ENCODE data around the gene PXYLP1. TPM values are rescaled to one million over a fixed set of nuclear protein-coding genes. Genes with fewer than 3 reads are reported as not detected.

Gene PXYLP1
- total and polyA plus RNA-seq, 9 of the 15 experiments (the other 6 are each of a cell fraction or from before 2014, with no cell fraction given) = 0.80 to 2.9 (median 1.3) TPM

DNA sequence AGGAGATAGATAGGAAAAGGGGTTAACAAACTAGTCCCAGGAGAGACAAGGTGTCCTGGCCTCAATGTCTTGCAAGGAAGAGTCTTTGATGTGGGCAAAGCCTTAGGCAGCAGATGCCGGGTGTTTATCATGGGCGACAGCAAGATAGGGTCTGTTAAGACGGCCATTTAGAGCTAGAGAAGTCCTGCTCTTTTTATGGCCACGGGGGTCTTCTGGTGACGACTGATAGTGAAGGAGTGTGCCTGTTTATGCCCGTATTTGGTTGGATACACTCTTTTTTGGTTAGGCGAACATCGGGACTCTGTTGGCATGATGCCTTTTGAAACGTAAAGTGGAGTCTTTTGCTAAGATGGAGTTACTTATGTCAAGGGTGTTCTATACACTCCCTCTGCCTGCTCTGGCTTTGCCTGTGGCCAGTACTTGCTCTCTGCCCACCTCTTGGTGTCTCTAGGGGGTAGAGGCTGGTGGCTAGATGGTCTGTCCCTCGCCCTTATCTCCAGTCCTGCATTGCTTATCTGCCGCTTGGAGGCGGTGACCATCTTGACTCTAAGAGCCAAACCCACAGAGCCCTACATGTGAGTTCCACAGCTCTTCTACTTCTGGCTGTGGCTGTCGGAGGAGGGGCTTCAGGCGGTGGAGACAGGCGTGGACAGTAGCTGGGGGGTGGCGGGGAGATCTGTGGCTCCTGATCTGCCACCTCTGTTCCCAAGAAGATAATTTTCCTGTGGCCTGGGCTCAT lies 80.9 kb downstream of the PXYLP1 start (continued):
- no peak for TF ChIP-seq SRSF3 (IDR thresholded peaks at IDR 0.05; ENCODE audit: insufficient read depth, low read length)
- TF ChIP-seq ZFP36 (IDR thresholded peaks at IDR 0.05; ENCODE audit: low read depth, low read length, partially characterized antibody) = no peak
- TF ChIP-seq BRD4 (IDR thresholded peaks at IDR 0.05) = no peak
- peak; percentile 79 for TF ChIP-seq TCF3 (CRISPR knock-in tag; IDR thresholded peaks at IDR 0.05)
- TF ChIP-seq, protein P1, sequence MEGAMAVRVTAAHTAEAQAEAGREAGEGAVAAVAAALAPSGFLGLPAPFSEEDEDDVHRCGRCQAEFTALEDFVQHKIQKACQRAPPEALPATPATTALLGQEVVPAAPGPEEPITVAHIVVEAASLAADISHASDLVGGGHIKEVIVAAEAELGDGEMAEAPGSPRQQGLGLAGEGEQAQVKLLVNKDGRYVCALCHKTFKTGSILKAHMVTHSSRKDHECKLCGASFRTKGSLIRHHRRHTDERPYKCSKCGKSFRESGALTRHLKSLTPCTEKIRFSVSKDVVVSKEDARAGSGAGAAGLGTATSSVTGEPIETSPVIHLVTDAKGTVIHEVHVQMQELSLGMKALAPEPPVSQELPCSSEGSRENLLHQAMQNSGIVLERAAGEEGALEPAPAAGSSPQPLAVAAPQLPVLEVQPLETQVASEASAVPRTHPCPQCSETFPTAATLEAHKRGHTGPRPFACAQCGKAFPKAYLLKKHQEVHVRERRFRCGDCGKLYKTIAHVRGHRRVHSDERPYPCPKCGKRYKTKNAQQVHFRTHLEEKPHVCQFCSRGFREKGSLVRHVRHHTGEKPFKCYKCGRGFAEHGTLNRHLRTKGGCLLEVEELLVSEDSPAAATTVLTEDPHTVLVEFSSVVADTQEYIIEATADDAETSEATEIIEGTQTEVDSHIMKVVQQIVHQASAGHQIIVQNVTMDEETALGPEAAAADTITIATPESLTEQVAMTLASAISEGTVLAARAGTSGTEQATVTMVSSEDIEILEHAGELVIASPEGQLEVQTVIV (CRISPR knock-in tag; IDR thresholded peaks at IDR 0.05; ENCODE audit: borderline replicate concordance) = peak; percentile 92
- no peak for TF ChIP-seq FOXA1 (IDR thresholded peaks at IDR 0.05; ENCODE audit: borderline replicate concordance)
- no peak for TF ChIP-seq ZNF407 (IDR thresholded peaks at IDR 0.05; ENCODE audit: low read depth)
- TF ChIP-seq HEY1 (CRISPR knock-in tag; IDR thresholded peaks at IDR 0.05; ENCODE audit: borderline replicate concordance) = peak; percentile 98
- no peak for TF ChIP-seq ZNF184 (CRISPR knock-in tag; IDR thresholded peaks at IDR 0.05)
- no peak for TF ChIP-seq ARID3A (IDR thresholded peaks at IDR 0.05; ENCODE audit: borderline replicate concordance, low read depth, low read length)
- TF ChIP-seq, protein P2, sequence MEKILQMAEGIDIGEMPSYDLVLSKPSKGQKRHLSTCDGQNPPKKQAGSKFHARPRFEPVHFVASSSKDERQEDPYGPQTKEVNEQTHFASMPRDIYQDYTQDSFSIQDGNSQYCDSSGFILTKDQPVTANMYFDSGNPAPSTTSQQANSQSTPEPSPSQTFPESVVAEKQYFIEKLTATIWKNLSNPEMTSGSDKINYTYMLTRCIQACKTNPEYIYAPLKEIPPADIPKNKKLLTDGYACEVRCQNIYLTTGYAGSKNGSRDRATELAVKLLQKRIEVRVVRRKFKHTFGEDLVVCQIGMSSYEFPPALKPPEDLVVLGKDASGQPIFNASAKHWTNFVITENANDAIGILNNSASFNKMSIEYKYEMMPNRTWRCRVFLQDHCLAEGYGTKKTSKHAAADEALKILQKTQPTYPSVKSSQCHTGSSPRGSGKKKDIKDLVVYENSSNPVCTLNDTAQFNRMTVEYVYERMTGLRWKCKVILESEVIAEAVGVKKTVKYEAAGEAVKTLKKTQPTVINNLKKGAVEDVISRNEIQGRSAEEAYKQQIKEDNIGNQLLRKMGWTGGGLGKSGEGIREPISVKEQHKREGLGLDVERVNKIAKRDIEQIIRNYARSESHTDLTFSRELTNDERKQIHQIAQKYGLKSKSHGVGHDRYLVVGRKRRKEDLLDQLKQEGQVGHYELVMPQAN (IDR thresholded peaks at IDR 0.05; ENCODE audit: borderline replicate concordance) = no peak

All from K562 (cell line).